Osteocyte (in vitro differentiated cells): ENCODE results near the gene PDCD11. TPM values are rescaled to one million over a fixed set of nuclear protein-coding genes. Genes with fewer than 3 reads are reported as not detected.

Experiments used
- DNase-seq: peaks from one replicate; pipeline ENCODE4 v3.0.0; 2021; ENCODE audit warnings: mixed read lengths; ENCODE audit not compliant: unreplicated experiment; ENCODE audit errors: extremely low spot score
- H3K27ac Mint-ChIP-seq: one replicate; pipeline ENCODE4 v1.8.0; 2021; ENCODE audit warnings: mild to moderate bottlenecking, mixed read lengths; ENCODE audit not compliant: unreplicated experiment
- H3K27me3 Mint-ChIP-seq: one replicate; pipeline ENCODE4 v1.8.0; 2021; ENCODE audit warnings: mixed read lengths; ENCODE audit not compliant: unreplicated experiment
- H3K36me3 Mint-ChIP-seq: one replicate; pipeline ENCODE4 v1.8.0; 2021; ENCODE audit warnings: mixed read lengths; ENCODE audit not compliant: unreplicated experiment
- H3K4me1 Mint-ChIP-seq: one replicate; pipeline ENCODE4 v1.8.0; 2021; ENCODE audit warnings: mixed read lengths; ENCODE audit not compliant: unreplicated experiment
- H3K4me3 Mint-ChIP-seq: one replicate; pipeline ENCODE4 v1.8.0; 2021; ENCODE audit warnings: mild to moderate bottlenecking, moderate library complexity, mixed read lengths; ENCODE audit not compliant: unreplicated experiment
- H3K9me3 Mint-ChIP-seq: one replicate; pipeline ENCODE4 v1.8.0; 2021; ENCODE audit warnings: mixed read lengths; ENCODE audit not compliant: unreplicated experiment
- total RNA-seq: library from RNA; stranded (reverse); gene quantifications from 2 replicates; pipeline ENCODE4 v1.2.1, GENCODE V29; 2021
- TF ChIP-seq, protein P1 (sequence below): fragments of 200-600 bp; sonication (generic); IDR thresholded peaks from 2 replicates; pipeline ENCODE4 v1.5.0; 2021; ENCODE audit warnings: antibody characterized with exemption, mild to moderate bottlenecking, moderate library complexity

Gene PDCD11
- total RNA-seq, 1 donor from 2014 or later, result 32.6 TPM

- Mint-ChIP-seq H3K4me3 (no peak overlapping the region), H3K4me1 (peaks cover 8% of the 10 kb centered on the region)
- no peak for DNase-seq
These were observed 44.8 kb downstream of the PDCD11 start for GRCh38 chr10:103441206-103441605.

DNA sequence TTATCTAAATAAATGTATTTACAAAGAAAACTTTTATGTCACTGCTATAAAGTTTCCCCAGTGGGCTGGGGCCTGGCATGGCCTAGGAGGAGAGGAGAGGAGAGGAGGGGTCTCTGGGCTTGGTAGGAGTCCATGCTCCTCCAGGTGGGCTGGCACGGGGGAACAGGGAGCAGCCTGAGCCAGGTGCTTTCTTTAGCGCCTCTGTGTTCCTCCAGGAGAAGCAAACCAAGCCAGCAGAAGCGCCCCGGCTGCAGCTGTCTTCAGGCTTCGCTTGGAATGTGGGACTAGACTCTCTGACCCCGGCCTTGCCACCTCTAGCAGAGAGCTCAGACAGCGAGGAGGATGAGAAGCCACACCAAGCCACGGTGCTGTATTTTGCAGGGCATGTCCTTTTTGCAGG, 45.2 kb downstream of the PDCD11 start:
- no peak for DNase-seq
- H3K36me3 Mint-ChIP-seq, result peaks cover 69% of the 10 kb centered on the region
- H3K27me3 Mint-ChIP-seq, result no peaks in the 10 kb centered on the region
- H3K9me3 Mint-ChIP-seq, result no peaks in the 10 kb centered on the region
- H3K27ac Mint-ChIP-seq, result no peak overlapping the region
- no peak overlapping the region for H3K4me3 Mint-ChIP-seq
- peaks cover 10% of the 10 kb centered on the region for H3K4me1 Mint-ChIP-seq
- TF ChIP-seq, protein P1, sequence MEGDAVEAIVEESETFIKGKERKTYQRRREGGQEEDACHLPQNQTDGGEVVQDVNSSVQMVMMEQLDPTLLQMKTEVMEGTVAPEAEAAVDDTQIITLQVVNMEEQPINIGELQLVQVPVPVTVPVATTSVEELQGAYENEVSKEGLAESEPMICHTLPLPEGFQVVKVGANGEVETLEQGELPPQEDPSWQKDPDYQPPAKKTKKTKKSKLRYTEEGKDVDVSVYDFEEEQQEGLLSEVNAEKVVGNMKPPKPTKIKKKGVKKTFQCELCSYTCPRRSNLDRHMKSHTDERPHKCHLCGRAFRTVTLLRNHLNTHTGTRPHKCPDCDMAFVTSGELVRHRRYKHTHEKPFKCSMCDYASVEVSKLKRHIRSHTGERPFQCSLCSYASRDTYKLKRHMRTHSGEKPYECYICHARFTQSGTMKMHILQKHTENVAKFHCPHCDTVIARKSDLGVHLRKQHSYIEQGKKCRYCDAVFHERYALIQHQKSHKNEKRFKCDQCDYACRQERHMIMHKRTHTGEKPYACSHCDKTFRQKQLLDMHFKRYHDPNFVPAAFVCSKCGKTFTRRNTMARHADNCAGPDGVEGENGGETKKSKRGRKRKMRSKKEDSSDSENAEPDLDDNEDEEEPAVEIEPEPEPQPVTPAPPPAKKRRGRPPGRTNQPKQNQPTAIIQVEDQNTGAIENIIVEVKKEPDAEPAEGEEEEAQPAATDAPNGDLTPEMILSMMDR, result no peak

More at GRCh38 chr10:103441206-103441605, 44.8 kb downstream of the PDCD11 start:
- Mint-ChIP-seq H3K9me3 (no peaks in the 10 kb centered on the region), H3K27ac (no peak overlapping the region), H3K36me3 (peaks cover 67% of the 10 kb centered on the region), H3K27me3 (no peaks in the 10 kb centered on the region)
- TF ChIP-seq, protein P1, result no peak

DNA sequence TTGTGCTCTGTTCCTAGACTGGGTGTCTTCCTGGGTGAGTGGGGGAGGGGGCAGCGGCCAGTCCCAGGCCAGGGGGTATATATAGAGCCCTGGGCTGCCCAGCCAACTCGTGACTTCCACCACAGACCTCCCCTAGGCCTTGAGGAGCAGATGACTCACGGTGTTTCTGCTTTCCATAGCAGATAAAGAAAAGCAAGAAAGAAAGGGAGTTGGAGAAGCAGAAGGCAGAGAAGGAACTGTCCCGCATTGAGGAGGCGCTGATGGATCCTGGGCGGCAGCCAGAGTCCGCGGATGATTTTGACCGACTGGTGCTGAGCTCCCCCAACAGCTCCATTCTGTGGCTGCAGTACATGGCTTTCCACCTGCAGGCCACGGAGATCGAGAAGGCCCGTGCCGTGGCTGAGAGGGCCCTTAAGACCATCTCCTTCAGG, 45.6 kb downstream of the PDCD11 start:
- Mint-ChIP-seq H3K27me3 (no peaks in the 10 kb centered on the region), H3K4me1 (peaks cover 10% of the 10 kb centered on the region), H3K36me3 (peaks cover 70% of the 10 kb centered on the region), H3K4me3 (no peak overlapping the region), H3K27ac (no peak overlapping the region), H3K9me3 (no peaks in the 10 kb centered on the region)
- TF ChIP-seq, protein P1, result no peak
- no peak for DNase-seq

DNA sequence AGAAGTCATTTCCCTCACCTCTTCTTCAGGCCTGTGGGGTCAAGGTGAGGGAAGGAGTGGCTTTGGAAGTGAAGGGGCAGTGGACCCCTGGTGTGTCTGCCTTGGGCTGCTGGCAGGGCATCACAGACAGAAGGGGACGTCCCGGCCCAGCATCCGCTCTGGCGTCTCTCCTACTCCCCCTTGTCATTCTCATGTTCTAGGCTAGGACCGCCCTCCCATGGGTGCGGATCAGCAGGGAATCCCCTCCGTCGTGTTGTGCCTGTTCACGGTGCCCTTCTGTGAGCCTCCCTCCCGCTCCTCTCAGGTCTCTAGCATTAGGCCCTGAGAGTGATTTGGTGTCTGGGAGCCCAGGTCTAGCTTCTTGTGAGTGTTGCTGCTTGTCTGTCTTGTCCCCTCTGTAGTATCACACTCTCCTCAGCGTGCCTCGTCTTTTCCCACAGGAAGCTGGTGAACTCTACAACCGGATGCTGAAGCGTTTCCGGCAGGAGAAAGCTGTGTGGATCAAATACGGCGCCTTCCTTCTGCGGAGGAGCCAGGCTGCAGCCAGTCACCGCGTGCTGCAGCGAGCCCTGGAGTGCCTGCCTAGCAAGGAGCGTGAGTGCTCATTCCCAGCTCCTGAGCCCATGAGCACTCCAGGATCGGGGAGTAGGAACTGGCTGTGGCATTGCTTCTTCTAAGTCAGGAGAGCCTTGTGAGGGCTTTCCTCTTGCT, 47.2 kb downstream of the PDCD11 start:
- Mint-ChIP-seq H3K27me3 (no peaks in the 10 kb centered on the region), H3K9me3 (no peaks in the 10 kb centered on the region), H3K27ac (no peak overlapping the region), H3K36me3 (peaks cover 58% of the 10 kb centered on the region), H3K4me1 (peaks cover 17% of the 10 kb centered on the region), H3K4me3 (no peak overlapping the region)
- TF ChIP-seq, protein P1, result no peak
- no peak for DNase-seq

- Mint-ChIP-seq H3K4me3 (no peak overlapping the region), H3K27ac (no peak overlapping the region), H3K27me3 (no peaks in the 10 kb centered on the region), H3K36me3 (peaks cover 56% of the 10 kb centered on the region), H3K9me3 (no peaks in the 10 kb centered on the region), H3K4me1 (peaks cover 25% of the 10 kb centered on the region)
- no peak for DNase-seq
- TF ChIP-seq, protein P1, result no peak
These were observed 48.1 kb downstream of the PDCD11 start for GRCh38 chr10:103444478-103444877.
